Ishikawa (cell line): ENCODE data around the gene C6orf47.

Experiments
- CEBPB ChIP-seq: IDR thresholded peaks from 2 replicates; pipeline ENCODE4 v1.6.1; 2012
- CREB1 ChIP-seq: IDR thresholded peaks from 2 replicates; pipeline ENCODE4 v1.6.1; 2012; ENCODE audit warnings: low read depth
- EGR1 ChIP-seq: IDR thresholded peaks from 2 replicates; pipeline ENCODE4 v1.6.1; 2012
- EP300 ChIP-seq: IDR thresholded peaks from 2 replicates; pipeline ENCODE4 v1.6.1; 2012; ENCODE audit warnings: borderline replicate concordance
- FOXM1 ChIP-seq: IDR thresholded peaks from 2 replicates; pipeline ENCODE4 v1.6.1; 2012; ENCODE audit warnings: low read depth, borderline replicate concordance
- NFIC ChIP-seq: IDR thresholded peaks from 2 replicates; pipeline ENCODE4 v1.6.1; 2012
- RAD21 ChIP-seq: IDR thresholded peaks from 2 replicates; pipeline ENCODE4 v1.6.1; 2012; ENCODE audit warnings: low read depth
- TAF1 ChIP-seq: IDR thresholded peaks from 2 replicates; pipeline ENCODE4 v1.6.1; 2012; ENCODE audit warnings: low read depth, mild to moderate bottlenecking
- TCF12 ChIP-seq: IDR thresholded peaks from 2 replicates; pipeline ENCODE4 v1.6.1; 2012; ENCODE audit warnings: low read depth
- TEAD4 ChIP-seq: IDR thresholded peaks from 2 replicates; pipeline ENCODE4 v1.6.1; 2012
- YY1 ChIP-seq: IDR thresholded peaks from 2 replicates; pipeline ENCODE4 v1.6.1; 2012; ENCODE audit warnings: low read depth
- ZBTB7A ChIP-seq: IDR thresholded peaks from 2 replicates; pipeline ENCODE4 v1.6.1; 2012; ENCODE audit warnings: low read depth
- TF ChIP-seq, protein P1 (sequence below): IDR thresholded peaks from 2 replicates; pipeline ENCODE4 v1.6.1; 2012; ENCODE audit warnings: low read depth, mild to moderate bottlenecking
- TF ChIP-seq, protein P2 (sequence below): IDR thresholded peaks from 2 replicates; pipeline ENCODE4 v1.6.1; 2012
- TF ChIP-seq, protein P3 (sequence below): IDR thresholded peaks from 2 replicates; pipeline ENCODE4 v1.6.1; 2012

The C6orf47 gene

DNA sequence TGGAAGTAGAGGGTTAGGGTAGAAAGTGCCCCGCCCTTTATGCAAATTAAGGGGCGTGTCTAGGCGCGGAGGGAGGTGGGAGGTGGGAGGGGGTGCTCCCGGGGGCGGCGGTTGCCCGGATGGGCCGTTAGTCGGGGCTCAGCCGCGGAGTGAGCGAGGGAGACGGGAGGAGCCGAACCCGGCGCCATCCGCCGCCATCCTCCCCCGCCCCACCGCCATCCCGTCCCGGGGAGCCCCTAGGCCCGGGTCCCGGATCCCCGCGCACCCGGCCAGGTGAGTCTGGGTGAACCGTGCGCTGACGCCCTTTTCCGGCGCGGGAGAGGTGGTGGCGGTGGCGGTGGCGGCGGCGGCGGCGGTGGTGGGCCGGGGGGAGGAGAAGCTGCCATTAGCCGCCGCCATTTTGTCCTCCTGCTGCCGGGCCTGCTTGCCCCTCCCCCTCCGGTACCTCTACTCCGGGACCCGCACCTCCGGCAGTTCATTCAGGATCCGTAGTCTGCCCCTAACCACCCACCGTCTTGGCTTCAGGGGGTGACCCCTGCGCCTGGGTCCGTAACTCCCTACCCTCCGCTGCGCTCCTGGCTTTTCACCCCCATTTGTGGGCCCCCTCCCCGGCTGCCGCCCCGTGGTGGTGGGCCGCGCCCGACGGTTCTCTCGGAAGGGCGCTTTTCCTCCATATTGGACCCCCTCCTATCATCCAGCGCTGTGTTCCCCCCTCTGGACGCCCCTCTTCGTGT, 39.8 kb downstream of the C6orf47 start, which contains the start of gene PRRC2A:
PRRC2A (plus strand) TSS at position 130 of the 734 bp plus-strand sequence. CDS start 2,075 bp downstream, outside the sequence.
- TF ChIP-seq FOXM1: 0 out of 2 replicates have a peak, but pooled peaks have one; percentile 12
- no peak for TF ChIP-seq TEAD4
- TF ChIP-seq, protein P1, sequence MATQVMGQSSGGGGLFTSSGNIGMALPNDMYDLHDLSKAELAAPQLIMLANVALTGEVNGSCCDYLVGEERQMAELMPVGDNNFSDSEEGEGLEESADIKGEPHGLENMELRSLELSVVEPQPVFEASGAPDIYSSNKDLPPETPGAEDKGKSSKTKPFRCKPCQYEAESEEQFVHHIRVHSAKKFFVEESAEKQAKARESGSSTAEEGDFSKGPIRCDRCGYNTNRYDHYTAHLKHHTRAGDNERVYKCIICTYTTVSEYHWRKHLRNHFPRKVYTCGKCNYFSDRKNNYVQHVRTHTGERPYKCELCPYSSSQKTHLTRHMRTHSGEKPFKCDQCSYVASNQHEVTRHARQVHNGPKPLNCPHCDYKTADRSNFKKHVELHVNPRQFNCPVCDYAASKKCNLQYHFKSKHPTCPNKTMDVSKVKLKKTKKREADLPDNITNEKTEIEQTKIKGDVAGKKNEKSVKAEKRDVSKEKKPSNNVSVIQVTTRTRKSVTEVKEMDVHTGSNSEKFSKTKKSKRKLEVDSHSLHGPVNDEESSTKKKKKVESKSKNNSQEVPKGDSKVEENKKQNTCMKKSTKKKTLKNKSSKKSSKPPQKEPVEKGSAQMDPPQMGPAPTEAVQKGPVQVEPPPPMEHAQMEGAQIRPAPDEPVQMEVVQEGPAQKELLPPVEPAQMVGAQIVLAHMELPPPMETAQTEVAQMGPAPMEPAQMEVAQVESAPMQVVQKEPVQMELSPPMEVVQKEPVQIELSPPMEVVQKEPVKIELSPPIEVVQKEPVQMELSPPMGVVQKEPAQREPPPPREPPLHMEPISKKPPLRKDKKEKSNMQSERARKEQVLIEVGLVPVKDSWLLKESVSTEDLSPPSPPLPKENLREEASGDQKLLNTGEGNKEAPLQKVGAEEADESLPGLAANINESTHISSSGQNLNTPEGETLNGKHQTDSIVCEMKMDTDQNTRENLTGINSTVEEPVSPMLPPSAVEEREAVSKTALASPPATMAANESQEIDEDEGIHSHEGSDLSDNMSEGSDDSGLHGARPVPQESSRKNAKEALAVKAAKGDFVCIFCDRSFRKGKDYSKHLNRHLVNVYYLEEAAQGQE: 0 out of 2 replicates have a peak, but pooled peaks have one; percentile 2
- TF ChIP-seq CREB1: no peak
- no peak for TF ChIP-seq EP300
- TF ChIP-seq NFIC: no peak
- peak; percentile 95 for TF ChIP-seq YY1
- 0 out of 2 replicates have a peak, but pooled peaks have one; percentile 49 for TF ChIP-seq ZBTB7A
- no peak for TF ChIP-seq CEBPB
- TF ChIP-seq EGR1: no peak; the same call in none of the 2 replicates
- TF ChIP-seq TCF12: peak; percentile 26; the same call in 1 of the 2 replicates
- peak; percentile 94 for TF ChIP-seq TAF1
- TF ChIP-seq, protein P2, sequence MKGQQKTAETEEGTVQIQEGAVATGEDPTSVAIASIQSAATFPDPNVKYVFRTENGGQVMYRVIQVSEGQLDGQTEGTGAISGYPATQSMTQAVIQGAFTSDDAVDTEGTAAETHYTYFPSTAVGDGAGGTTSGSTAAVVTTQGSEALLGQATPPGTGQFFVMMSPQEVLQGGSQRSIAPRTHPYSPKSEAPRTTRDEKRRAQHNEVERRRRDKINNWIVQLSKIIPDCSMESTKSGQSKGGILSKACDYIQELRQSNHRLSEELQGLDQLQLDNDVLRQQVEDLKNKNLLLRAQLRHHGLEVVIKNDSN: no peak
- no peak for TF ChIP-seq RAD21
- TF ChIP-seq, protein P3, sequence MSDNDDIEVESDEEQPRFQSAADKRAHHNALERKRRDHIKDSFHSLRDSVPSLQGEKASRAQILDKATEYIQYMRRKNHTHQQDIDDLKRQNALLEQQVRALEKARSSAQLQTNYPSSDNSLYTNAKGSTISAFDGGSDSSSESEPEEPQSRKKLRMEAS: peak; percentile 53

DNA sequence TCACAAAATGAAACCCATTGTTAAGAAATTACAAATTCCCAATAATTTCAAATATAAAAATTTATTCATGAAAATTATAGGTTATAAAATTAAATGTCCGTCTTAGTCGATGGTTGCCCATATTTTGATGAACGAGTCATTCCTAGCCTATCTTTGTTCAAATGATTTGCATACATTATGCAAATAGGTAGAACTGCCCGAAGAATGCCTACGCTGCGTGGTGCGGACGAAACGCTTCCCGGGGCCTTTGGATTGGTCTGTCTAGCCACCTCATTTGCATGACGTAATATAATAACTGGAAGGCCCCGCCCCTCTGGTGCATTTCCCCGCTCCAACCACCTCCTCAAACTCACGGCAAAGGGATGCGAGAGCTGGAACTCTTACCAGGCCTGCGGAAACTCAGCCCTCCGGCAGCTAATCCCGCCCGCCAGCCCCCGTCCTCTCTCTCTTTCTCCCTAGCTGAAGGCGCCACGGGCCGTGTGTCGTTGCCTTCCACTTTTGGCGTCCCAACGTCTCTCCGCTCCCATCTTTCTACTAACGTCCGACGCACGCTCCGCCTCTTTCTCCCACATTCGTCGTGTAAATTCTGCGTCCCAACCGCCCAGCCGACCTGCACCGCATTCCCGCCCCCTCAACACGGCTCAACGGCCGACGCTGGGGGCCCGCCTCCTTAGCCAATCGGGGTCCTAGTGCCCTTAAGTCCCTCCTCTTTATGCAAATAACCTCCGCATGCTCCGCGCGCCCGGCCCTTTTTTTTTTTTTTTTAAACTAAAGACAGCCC, 40.6 kb downstream of the C6orf47 start:
- TF ChIP-seq TAF1 (no peak), TEAD4 (peak; percentile 69), YY1 (peak; percentile 55; the same call in 1 of the 2 replicates), CREB1 (peak; percentile 71), TCF12 (no peak), EGR1 (peak; percentile 72), FOXM1 (no peak)
- TF ChIP-seq, protein P3: peak; percentile 98
- TF ChIP-seq, protein P2: no peak

DNA sequence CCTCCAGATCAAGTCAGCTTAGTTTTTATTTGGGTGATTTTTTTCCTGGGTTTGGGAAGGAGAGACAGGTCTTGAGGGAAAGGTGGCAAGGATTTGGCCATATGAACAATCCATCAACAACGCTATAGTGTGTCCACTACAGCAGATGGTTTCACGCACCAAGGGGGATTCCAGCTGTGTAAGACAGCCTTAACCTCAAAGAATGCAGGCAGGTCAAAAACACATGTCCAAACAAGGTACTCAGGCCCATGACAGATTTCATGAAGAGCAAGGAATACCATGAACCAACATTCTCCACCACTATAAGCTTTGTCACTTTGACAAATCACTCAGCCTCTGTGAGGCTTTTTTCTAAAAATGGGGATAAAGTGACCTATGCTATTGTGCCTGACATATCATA, 43.6 kb downstream of the C6orf47 start:
- TF ChIP-seq, protein P1: no peak
- TF ChIP-seq CEBPB (no peak), TCF12 (no peak), EGR1 (no peak), FOXM1 (no peak), ZBTB7A (no peak), EP300 (no peak), RAD21 (no peak), YY1 (no peak), TAF1 (no peak), NFIC (no peak), CREB1 (no peak), TEAD4 (no peak)
- TF ChIP-seq, protein P3: no peak
- TF ChIP-seq, protein P2: no peak

DNA sequence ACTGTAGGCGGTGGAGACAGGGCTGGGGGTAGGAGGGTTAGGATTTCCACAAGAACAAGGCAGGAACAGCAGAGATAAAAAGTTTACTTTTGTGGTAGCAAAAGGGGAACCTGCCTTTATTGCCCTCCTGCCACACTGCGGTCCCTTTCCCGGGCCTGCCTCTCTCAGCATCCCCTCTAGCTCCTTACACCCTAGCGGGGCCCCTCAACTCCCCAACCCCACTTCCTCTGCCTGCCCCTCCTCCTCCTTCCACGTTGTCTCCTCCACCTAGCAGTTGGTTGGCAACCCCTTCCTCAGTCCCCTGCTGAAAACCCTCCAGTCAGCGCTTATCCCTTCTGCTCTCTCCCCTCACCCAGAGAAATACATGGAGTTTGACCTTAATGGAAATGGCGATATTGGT, 44.8 kb downstream of the C6orf47 start:
- no peak for TF ChIP-seq TAF1
- no peak for TF ChIP-seq NFIC
- TF ChIP-seq, protein P2: no peak
- TF ChIP-seq FOXM1: no peak
- TF ChIP-seq TCF12: no peak
- no peak for TF ChIP-seq ZBTB7A
- no peak for TF ChIP-seq RAD21
- no peak for TF ChIP-seq EGR1
- no peak for TF ChIP-seq YY1
- TF ChIP-seq, protein P1: no peak
